ENCODE data around the gene LEP.
"Not testable (repeated sequence)": the region's sequence is repeated elsewhere in the genome, so short reads cannot be mapped to it uniquely, and the experiment has no call there.

The LEP gene

GRCh38 chr7:128281605-128282380, 40.7 kb downstream of the LEP start:
- TF ChIP-seq CTCF (IDR thresholded peaks at IDR 0.05) = no peak
- no peak overlapping the region for H3K4me3 ChIP-seq
- H3K9me3 ChIP-seq = peaks cover 0 to 12% (median 9%) of the 10 kb centered on the region in 3 donors
- peaks cover 0 to 15% (median 6%) of the 10 kb centered on the region in 3 donors for H3K36me3 ChIP-seq
- no peaks in the 10 kb centered on the region for H3K27me3 ChIP-seq
- H3K27ac ChIP-seq = no peak overlapping the region
- no peak for DNase-seq
- intact Hi-C loops (cut with DNase I; ENCODE audit: low total_unique reads) = no loop called here
- H3K4me1 ChIP-seq = no peaks in the 10 kb centered on the region

GRCh38 chr7:128284102-128284501, 43.0 kb downstream of the LEP start:
- no peak overlapping the region for H3K27ac ChIP-seq
- intact Hi-C loops (cut with DNase I; ENCODE audit: low total_unique reads) = no loop called here
- no peaks in the 10 kb centered on the region for H3K4me1 ChIP-seq
- H3K4me3 ChIP-seq = no peak overlapping the region
- no peak for TF ChIP-seq CTCF (IDR thresholded peaks at IDR 0.05)
- no peak for DNase-seq
- peaks cover 4 to 15% (median 5%) of the 10 kb centered on the region in 3 donors for H3K36me3 ChIP-seq
- peaks cover 0 to 12% (median 9%) of the 10 kb centered on the region in 3 donors for H3K9me3 ChIP-seq
- H3K27me3 ChIP-seq = no peaks in the 10 kb centered on the region

- intact Hi-C loops (cut with DNase I; ENCODE audit: low total_unique reads) = no loop called here
- Histone ChIP-seq H3K4me3 (no peak overlapping the region), H3K9me3 (no peaks in the 10 kb centered on the region), H3K36me3 (peaks cover 0 to 7% (median 5%) of the 10 kb centered on the region in 3 donors), H3K27ac (no peak overlapping the region), H3K4me1 (no peaks in the 10 kb centered on the region), H3K27me3 (no peaks in the 10 kb centered on the region)
- TF ChIP-seq CTCF (IDR thresholded peaks at IDR 0.05) = no peak
- DNase-seq = no peak
Measured at GRCh38 chr7:128287556-128287955, 46.5 kb downstream of the LEP start.

- DNase-seq; H3K4me3 ChIP-seq; H3K4me1 ChIP-seq; H3K27me3 ChIP-seq; intact Hi-C loops (cut with DNase I; ENCODE audit: low total_unique reads); H3K9me3 ChIP-seq; H3K27ac ChIP-seq: not testable (repeated sequence)
- peaks cover 0 to 11% (median 0%) of the 10 kb centered on the region in 3 donors for H3K36me3 ChIP-seq
Measured at GRCh38 chr7:128298004-128298403, 56.9 kb downstream of the LEP start.

GRCh38 chr7:128299109-128299607, 58.1 kb downstream of the LEP start:
- Histone ChIP-seq H3K4me1 (no peaks in the 10 kb centered on the region), H3K27me3 (no peaks in the 10 kb centered on the region), H3K36me3 (peaks cover 0 to 22% (median 4%) of the 10 kb centered on the region in 3 donors), H3K27ac (no peak overlapping the region), H3K4me3 (no peak overlapping the region), H3K9me3 (no peaks in the 10 kb centered on the region)
- no peak for DNase-seq
- intact Hi-C loops (cut with DNase I; ENCODE audit: low total_unique reads) = no loop called here
- no peak for TF ChIP-seq CTCF (IDR thresholded peaks at IDR 0.05)

GRCh38 chr7:128302139-128302538, 61.1 kb downstream of the LEP start:
- no peak overlapping the region for H3K4me3 ChIP-seq
- intact Hi-C loops (cut with DNase I; ENCODE audit: low total_unique reads) = no loop called here
- no peak for TF ChIP-seq CTCF (IDR thresholded peaks at IDR 0.05)
- H3K27me3 ChIP-seq = no peaks in the 10 kb centered on the region
- H3K36me3 ChIP-seq = peaks cover 11 to 51% (median 26%) of the 10 kb centered on the region in 3 donors
- no peaks in the 10 kb centered on the region for H3K9me3 ChIP-seq
- DNase-seq = no peak
- H3K27ac ChIP-seq = no peak overlapping the region
- H3K4me1 ChIP-seq = no peaks in the 10 kb centered on the region

Measured in tibial artery (tissue), 4 donors.